ENCODE measurements around the gene MRPL3. TPM values are rescaled to one million over a fixed set of nuclear protein-coding genes. Genes with fewer than 3 reads are reported as not detected.
A peak's percentile ranks its signal among the peaks of the same experiment; 100 is the strongest.

MRPL3 gene
- total RNA-seq, result 80.1 and 81.4 TPM in 2 replicates
- polyA plus RNA-seq, result 141 and 157 TPM in 2 replicates
- polyA plus RNA-seq (2012), result 77.3 and 91.8 TPM in 2 replicates
- 26.5 and 36.8 TPM in 2 replicates for polyA minus RNA-seq (ENCODE audit: low replicate concordance)

DNA sequence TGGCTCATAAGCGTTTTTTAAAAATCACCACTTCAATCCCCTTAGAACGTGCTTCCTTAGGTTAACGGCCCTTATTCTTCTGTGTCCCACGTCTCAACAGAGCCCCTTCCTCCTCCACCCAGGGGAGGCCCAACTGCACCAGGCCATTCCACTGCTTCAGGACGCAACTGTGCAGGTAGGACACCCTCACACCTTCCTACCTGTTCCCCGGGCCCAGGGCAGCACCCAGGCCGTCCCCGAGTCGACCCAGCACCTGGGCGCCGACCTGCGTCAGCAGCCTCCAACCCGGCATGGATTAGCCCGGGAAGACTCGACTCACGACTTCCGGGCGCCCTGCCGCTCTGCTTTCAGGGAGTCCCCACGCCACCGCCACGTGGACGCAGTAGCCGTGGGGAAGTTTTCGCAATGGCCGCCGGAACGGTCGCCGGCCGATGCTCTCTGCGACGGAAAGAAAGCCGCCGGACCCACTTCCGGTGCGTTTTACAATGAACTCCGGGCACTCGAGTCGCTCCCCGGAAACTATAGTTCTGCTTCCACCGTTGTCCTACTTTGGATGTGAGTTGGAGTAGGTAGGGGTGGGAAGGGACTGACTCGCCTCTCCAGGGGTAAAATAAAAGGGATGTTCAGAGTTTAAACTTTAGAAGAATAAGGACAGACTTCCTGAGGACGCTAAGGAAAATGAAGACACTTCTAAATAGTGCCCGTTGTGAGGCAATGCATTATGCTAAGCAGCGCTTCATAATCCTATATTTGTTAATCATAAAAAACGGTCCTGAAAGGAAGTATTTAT lies at the start of gene MRPL3:
MRPL3 (minus strand) TSS at position 442 of the 790 bp plus-strand sequence; CDS start at position 292, 150 bp downstream.
- Histone ChIP-seq H4K20me1 (ENCODE audit: control insufficient read depth, extremely low read depth, insufficient read depth, low read length) (no peaks in the 10 kb centered on the region), H3K36me3 (ENCODE audit: control insufficient read depth, insufficient read depth, low read length) (peaks cover 1% of the 10 kb centered on the region), H3K27ac (ENCODE audit: insufficient read depth, low read length) (peak within 1 kb of the TSS; percentile 78), H3K4me3 (replicated peaks in 1 of 4; ENCODE audit: control extremely low read depth in 1 of 4, insufficient read depth in 1 of 4, low read depth in 3 of 4, low read length in 4 of 4) (peak within 1 kb of the TSS; percentile 64 to 100 (median 94)), H3K9ac (ENCODE audit: insufficient read depth, low read length) (peak within 1 kb of the TSS; percentile 87), H3K79me2 (ENCODE audit: control insufficient read depth, insufficient read depth, low read length) (peaks cover 25% of the 10 kb centered on the region), H2AFZ (ENCODE audit: low read length) (peak within 1 kb of the TSS; percentile 87), H3K4me1 (ENCODE audit: control insufficient read depth, extremely low read depth, insufficient read depth, low read length) (no peaks in the 10 kb centered on the region), H3K27me3 (ENCODE audit: control insufficient read depth, insufficient read depth, low read length) (no peaks in the 10 kb centered on the region), H3K4me2 (ENCODE audit: extremely low read depth, insufficient read depth, low read length) (peak within 1 kb of the TSS; percentile 86), H3K9me3 (ENCODE audit: control insufficient read depth, insufficient read depth, low read depth, low read length) (no peaks in the 10 kb centered on the region)
- TF ChIP-seq, protein P1, sequence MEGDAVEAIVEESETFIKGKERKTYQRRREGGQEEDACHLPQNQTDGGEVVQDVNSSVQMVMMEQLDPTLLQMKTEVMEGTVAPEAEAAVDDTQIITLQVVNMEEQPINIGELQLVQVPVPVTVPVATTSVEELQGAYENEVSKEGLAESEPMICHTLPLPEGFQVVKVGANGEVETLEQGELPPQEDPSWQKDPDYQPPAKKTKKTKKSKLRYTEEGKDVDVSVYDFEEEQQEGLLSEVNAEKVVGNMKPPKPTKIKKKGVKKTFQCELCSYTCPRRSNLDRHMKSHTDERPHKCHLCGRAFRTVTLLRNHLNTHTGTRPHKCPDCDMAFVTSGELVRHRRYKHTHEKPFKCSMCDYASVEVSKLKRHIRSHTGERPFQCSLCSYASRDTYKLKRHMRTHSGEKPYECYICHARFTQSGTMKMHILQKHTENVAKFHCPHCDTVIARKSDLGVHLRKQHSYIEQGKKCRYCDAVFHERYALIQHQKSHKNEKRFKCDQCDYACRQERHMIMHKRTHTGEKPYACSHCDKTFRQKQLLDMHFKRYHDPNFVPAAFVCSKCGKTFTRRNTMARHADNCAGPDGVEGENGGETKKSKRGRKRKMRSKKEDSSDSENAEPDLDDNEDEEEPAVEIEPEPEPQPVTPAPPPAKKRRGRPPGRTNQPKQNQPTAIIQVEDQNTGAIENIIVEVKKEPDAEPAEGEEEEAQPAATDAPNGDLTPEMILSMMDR (conservative IDR thresholded peaks at IDR 0.05 in 1 of 2, IDR thresholded peaks at IDR 0.05 in 1 of 2; ENCODE audit: low read depth in 1 of 2, low read length in 2 of 2), result no peak
- TF ChIP-seq EZH2 (IDR thresholded peaks at IDR 0.05; ENCODE audit: low read length, missing control alignments), result no peak
- DNase-seq (ENCODE audit: low read depth in 2 of 2), result peak; percentile 88 to 92

DNA sequence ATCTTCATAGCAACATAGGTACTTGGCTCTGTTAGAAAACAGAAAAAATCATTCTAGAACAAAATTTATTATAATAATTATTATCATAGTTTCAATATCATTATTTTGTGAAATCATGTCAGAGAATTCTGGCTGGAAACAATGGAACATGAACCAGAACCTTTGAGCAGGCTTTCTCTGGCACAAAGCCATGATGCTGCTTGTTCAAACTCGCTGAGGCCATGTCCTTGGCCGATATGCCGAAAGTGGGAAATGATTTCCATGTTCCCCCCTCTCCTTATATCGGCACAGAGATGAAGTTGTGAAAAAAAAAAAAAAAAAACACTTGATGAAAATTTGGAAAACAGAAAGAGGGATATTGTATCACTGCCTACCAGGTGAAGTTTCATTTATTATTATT lies 49.0 kb upstream of the MRPL3 start:
- Histone ChIP-seq H3K4me1 (ENCODE audit: control insufficient read depth, extremely low read depth, insufficient read depth, low read length) (no peaks in the 10 kb centered on the region), H2AFZ (ENCODE audit: low read length) (no peak overlapping the region), H3K4me3 (replicated peaks in 1 of 4; ENCODE audit: control extremely low read depth in 1 of 4, insufficient read depth in 1 of 4, low read depth in 3 of 4, low read length in 4 of 4) (no peak overlapping the region), H3K4me2 (ENCODE audit: extremely low read depth, insufficient read depth, low read length) (no peak overlapping the region), H3K79me2 (ENCODE audit: control insufficient read depth, insufficient read depth, low read length) (no peaks in the 10 kb centered on the region), H3K9ac (ENCODE audit: insufficient read depth, low read length) (no peak overlapping the region), H3K36me3 (ENCODE audit: control insufficient read depth, insufficient read depth, low read length) (no peaks in the 10 kb centered on the region), H3K9me3 (ENCODE audit: control insufficient read depth, insufficient read depth, low read depth, low read length) (no peaks in the 10 kb centered on the region), H4K20me1 (ENCODE audit: control insufficient read depth, extremely low read depth, insufficient read depth, low read length) (no peaks in the 10 kb centered on the region), H3K27me3 (ENCODE audit: control insufficient read depth, insufficient read depth, low read length) (peaks cover 2% of the 10 kb centered on the region), H3K27ac (ENCODE audit: insufficient read depth, low read length) (no peak overlapping the region)
- DNase-seq (ENCODE audit: low read depth in 2 of 2), result no peak
- no peak for TF ChIP-seq EZH2 (IDR thresholded peaks at IDR 0.05; ENCODE audit: low read length, missing control alignments)
- TF ChIP-seq, protein P1 (conservative IDR thresholded peaks at IDR 0.05 in 1 of 2, IDR thresholded peaks at IDR 0.05 in 1 of 2; ENCODE audit: low read depth in 1 of 2, low read length in 2 of 2), result no peak

DNA sequence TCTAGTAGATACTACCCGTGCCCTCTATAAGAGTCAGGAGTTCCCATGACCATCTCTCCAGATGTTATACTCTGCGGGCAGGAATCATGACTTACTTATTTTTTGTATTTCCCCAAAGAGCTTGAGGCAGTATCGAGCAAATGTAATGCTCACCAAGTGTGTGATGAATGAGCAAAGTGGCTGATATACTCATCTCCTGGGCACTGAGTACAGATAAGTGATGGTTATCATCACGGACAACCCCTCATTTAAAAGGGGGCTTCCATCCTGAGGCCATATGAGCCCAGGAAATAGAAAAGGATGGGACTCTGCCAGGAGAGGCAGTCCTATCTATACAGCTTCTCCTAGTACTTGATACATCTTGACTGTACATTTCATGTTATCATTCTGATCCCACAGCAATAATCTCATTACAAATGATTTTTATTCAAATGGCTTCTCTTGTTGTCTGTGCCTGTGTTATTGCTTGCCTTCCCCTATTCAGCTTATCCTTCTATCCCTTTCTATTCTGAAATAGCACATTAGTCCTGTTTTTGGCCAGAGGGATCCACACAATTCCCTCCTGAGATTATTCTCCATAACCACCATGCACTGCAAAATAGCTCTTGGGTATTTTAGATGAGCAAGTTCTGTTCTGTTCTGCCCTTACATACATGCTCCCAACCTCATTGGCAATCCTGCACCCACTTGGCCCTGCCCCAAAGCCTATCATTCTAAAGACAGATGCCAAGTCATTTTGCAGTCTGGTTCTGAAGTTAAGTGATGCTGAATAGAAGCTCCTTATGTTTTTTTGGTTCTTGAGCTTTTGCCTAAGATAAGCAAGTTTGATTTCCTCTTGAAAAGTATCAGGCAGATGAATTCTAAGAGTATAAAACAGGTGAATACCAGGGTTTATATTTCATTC lies 48.0 kb upstream of the MRPL3 start:
- no peak overlapping the region for H3K27ac ChIP-seq (ENCODE audit: insufficient read depth, low read length)
- no peak overlapping the region for H3K4me2 ChIP-seq (ENCODE audit: extremely low read depth, insufficient read depth, low read length)
- no peak overlapping the region for H2AFZ ChIP-seq (ENCODE audit: low read length)
- DNase-seq (ENCODE audit: low read depth in 2 of 2), result no peak
- H3K79me2 ChIP-seq (ENCODE audit: control insufficient read depth, insufficient read depth, low read length), result no peaks in the 10 kb centered on the region
- no peak for TF ChIP-seq EZH2 (IDR thresholded peaks at IDR 0.05; ENCODE audit: low read length, missing control alignments)
- TF ChIP-seq, protein P1 (conservative IDR thresholded peaks at IDR 0.05 in 1 of 2, IDR thresholded peaks at IDR 0.05 in 1 of 2; ENCODE audit: low read depth in 1 of 2, low read length in 2 of 2), result no peak
- no peaks in the 10 kb centered on the region for H3K9me3 ChIP-seq (ENCODE audit: control insufficient read depth, insufficient read depth, low read depth, low read length)
- no peak overlapping the region for H3K9ac ChIP-seq (ENCODE audit: insufficient read depth, low read length)
- peaks cover 2% of the 10 kb centered on the region for H3K27me3 ChIP-seq (ENCODE audit: control insufficient read depth, insufficient read depth, low read length)
- no peaks in the 10 kb centered on the region for H3K36me3 ChIP-seq (ENCODE audit: control insufficient read depth, insufficient read depth, low read length)
- H3K4me3 ChIP-seq (replicated peaks in 1 of 4; ENCODE audit: control extremely low read depth in 1 of 4, insufficient read depth in 1 of 4, low read depth in 3 of 4, low read length in 4 of 4), result no peak overlapping the region
- H4K20me1 ChIP-seq (ENCODE audit: control insufficient read depth, extremely low read depth, insufficient read depth, low read length), result no peaks in the 10 kb centered on the region
- H3K4me1 ChIP-seq (ENCODE audit: control insufficient read depth, extremely low read depth, insufficient read depth, low read length), result no peaks in the 10 kb centered on the region

Data from fibroblast of lung (primary cell).